ENCODE results near the gene STOM.

The STOM gene

DNA sequence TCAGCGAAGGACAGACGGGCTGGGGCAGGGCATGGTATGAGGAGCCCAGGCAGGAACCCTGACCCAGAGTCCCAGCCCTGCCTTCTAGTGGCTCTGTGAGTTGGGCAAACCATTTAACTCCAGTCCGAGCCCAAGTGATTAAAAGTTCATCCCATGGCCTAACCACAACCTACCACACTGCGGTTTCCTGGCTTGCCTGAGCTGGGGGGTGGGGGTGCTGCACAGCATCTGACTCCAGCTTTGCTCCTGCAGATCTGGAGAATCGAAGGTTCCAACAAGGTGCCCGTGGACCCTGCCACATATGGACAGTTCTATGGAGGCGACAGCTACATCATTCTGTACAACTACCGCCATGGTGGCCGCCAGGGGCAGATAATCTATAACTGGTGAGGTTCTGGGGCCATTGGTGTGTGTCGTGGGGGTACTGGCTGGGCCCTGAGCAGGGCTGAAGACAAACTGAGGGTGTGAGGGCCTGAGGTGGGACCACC is 49.0 kb downstream of the STOM start:
- DNase-seq (ENCODE audit: low spot score) = no peak

DNA sequence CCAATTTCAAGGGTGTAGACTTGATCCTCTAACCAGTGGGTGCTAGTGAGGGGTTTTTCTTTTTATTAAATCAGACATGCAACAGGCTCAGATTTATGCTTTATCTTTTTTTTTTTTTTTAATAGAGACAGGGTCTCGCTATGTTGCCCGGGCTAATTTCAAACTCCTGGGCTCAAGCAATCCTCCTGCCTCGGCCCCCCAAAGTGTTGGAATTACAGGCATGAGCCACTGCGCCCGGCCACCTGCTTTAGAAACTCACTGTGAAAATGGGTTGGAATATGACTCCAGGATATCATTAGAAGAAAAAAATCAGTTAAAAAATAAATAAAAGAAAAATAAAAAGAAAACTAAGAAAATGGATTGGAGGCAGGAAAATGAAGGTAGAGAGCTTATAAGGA is 50.7 kb downstream of the STOM start:
- DNase-seq (ENCODE audit: low spot score) = no peak

- no peak for DNase-seq (ENCODE audit: low spot score)
Observed at GRCh38 chr9:121318631-121319382, 51.2 kb downstream of the STOM start.

DNA sequence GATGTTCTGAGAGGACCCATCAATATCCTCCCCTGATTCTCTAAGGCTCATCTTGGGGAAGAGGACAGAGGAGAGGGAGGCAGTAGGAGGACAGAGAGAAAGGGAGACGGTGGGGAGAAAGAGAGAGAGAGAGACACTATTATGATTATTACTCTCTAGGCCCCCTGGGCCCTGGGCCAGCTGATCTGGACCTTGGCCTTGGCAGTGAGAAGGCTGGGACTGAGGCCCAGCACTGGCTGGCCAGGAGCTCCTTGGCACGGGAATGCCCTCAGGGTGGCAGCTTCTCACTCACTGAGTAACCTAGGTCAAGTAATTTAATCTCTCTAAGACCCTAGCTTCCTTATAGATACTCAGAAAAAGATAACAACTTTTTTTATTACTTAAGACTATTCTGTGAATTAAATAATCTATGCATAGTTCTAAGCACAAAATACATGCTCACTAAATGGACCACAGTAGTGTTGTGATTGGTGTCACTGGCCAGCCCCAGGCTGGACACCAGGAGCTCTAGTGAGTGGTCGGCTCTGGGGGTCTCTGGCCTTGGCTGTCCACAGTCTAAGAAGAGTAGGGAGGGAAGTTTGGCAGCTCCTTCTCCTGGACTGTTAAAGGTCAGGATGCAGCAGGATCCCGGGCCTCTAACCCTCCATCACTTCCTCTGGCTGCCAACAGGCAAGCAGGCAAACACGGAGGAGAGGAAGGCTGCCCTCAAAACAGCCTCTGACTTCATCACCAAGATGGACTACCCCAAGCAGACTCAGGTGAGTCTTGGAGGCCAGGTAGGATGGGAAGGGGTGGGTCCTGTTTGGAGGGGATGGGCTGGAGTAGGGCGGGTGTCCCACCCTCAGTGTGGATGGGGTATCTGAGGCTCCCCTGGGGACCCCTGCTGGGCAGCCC is 52.1 kb downstream of the STOM start:
- no peak for DNase-seq (ENCODE audit: low spot score)

DNA sequence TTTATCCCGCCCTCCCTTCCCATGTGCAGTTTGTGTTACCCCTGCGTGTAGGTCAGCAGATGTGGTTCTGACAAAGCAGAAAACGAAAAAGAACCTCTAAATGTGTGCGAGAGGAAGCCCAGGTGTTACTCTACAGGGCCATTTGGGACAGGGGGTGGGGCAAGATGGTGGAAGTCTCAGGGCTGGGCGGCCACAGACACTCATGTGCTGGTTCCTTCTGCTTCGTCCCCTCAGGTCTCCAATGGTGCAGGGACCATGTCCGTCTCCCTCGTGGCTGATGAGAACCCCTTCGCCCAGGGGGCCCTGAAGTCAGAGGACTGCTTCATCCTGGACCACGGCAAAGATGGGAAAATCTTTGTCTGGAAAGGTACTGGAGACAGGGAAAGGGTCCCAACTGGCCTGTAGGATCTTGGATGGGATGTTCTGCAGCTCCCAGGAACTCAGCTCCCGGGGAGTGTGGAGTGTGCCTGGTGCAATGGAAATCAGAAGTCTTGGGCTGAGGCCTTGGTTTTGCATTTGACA is 53.1 kb downstream of the STOM start:
- no peak for DNase-seq (ENCODE audit: low spot score)

GRCh38 chr9:121316378-121316777 is 53.7 kb downstream of the STOM start:
- DNase-seq (ENCODE audit: low spot score) = no peak

GRCh38 chr9:121313458-121314152 is 56.4 kb downstream of the STOM start:
- no peak for DNase-seq (ENCODE audit: low spot score)

DNA sequence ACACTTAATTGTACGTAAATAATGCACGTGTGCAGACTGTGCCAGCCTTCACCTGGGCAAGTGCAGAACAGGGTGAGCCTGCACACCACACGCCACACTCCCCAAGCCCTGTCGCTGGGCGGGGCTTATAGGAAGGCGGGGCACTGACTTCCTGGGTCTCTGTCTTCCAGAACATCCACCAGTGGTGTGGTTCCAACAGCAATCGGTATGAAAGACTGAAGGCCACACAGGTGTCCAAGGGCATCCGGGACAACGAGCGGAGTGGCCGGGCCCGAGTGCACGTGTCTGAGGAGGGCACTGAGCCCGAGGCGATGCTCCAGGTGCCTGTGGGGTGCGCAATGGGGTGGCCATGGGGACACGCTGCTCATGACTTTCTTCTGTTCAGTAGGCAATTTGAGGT is 57.9 kb downstream of the STOM start:
- DNase-seq (ENCODE audit: low spot score) = no peak

DNA sequence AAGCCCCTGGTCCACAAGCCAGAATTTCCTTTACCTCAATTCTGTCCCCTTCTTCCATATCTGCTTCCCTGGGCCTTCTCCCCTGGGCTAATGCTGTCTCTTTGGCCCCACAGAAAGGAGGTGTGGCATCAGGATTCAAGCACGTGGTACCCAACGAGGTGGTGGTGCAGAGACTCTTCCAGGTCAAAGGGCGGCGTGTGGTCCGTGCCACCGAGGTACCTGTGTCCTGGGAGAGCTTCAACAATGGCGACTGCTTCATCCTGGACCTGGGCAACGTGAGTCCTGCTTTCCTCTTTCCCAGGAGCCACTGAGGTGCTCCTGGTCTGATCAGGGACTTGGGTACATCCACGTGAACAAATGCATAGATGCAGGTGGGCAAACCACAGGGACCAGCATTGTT is 59.5 kb downstream of the STOM start:
- DNase-seq (ENCODE audit: low spot score) = no peak

DNA sequence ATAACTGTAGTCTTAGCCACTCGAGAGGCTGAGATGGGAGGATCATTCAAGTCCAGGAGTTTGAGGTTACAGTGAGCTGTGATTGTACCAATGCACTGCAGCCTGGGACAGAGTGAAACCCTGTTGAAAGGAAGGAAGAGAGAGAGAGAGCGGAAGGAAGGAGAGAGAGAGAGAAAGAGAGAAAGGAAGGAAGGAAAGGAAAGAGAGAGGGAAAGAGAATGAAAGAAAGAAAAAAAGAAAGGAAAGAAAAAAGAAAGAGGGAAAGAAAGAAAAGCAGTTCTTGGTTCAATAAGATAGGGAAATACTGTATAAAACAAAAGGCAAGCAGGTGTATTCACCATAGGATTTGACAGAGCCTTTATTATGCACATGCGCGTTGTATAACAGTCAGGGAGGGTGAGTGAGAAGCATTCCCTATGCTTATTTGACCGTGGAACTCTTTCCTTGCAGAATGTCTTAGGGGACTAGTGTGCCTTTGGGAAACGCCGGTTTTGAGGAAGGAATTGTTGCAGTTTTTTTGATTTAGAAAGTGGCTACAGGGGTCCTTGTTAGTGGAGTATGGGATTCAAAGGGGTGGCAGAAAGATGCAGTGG is 60.1 kb downstream of the STOM start:
- DNase-seq (ENCODE audit: low spot score) = no peak

- DNase-seq (ENCODE audit: low spot score) = no peak
Observed at GRCh38 chr9:121309171-121309570, 60.9 kb downstream of the STOM start.

- no peak for DNase-seq (ENCODE audit: low spot score)
Observed at GRCh38 chr9:121308765-121309164, 61.3 kb downstream of the STOM start.

GRCh38 chr9:121307976-121308375 is 62.1 kb downstream of the STOM start:
- no peak for DNase-seq (ENCODE audit: low spot score)

GRCh38 chr9:121305269-121305994 is 64.6 kb downstream of the STOM start:
- DNase-seq (ENCODE audit: low spot score) = no peak

- no peak for DNase-seq (ENCODE audit: low spot score)
Observed at GRCh38 chr9:121304707-121305106, 65.3 kb downstream of the STOM start.

DNA sequence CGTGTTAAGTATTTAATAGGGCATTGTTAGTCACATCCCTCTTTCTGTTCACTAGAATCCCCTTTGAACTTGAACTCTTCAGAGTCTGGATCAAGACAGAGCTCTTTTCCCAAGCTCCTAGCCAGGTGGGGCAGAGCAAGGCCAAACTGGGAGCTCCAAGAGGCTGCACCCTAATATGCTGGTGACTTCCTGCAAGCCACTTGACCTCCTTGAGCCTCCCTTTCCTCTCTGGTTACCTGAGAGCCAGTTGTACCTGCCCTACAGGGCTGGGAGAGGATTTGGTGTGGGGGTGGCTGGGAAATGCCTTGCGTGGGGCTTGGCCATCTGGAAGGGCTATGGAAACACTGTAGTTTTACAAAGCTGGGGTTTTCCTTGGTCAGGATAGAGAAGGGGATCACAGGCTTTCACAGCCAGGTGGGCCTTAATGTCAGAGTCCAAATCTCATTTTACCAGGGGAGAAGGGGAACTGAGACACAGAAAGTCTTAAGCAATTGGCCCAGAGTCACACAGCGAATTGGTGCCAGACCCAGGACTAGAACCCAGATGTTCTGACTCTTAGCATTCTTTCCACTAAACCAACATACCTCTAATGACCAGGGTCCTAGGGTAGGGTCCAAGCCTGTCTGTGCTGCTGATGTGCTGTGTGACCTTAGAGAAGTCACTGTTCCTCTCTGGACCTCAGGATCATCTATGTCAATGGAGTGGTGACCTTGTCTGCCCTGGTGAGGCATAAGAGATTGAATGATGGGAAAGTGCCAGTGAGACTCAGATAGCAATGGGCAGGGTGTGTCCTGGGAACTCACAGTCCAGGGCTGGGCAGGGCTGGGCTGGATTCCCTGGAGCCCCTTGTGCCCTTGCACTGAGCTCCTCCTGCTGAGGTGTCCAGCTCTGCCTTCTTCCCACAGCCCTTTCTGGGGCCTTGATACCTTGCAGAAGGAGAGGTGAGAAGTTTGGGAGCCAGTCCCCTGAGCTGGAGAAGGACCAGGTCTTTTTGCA is 66.3 kb downstream of the STOM start:
- no peak for DNase-seq (ENCODE audit: low spot score)

- no peak for DNase-seq (ENCODE audit: low spot score)
Observed at GRCh38 chr9:121302786-121303185, 67.3 kb downstream of the STOM start.

- DNase-seq (ENCODE audit: low spot score) = no peak
Observed at GRCh38 chr9:121302341-121302740, 67.7 kb downstream of the STOM start.

DNA sequence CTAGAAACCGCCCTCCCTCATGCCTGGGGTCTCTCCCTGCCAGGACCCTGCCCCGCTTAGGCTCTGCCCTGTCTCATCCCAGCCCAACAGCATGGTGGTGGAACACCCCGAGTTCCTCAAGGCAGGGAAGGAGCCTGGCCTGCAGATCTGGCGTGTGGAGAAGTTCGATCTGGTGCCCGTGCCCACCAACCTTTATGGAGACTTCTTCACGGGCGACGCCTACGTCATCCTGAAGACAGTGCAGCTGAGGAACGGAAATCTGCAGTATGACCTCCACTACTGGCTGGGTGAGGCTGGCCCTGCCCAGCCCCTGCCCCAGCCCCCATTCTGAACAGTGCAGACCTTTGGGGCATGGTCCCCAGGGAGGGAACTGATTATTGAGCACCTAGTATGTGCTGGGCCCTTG is 68.2 kb downstream of the STOM start:
- no peak for DNase-seq (ENCODE audit: low spot score)
